Aorta (tissue), 5 donors: Measurements from ENCODE around the gene MYH7B. TPM values are rescaled to one million over a fixed set of nuclear protein-coding genes. Genes with fewer than 3 reads are reported as not detected.
A peak's percentile ranks its signal among the peaks of the same experiment; 100 is the strongest.

Experiments
- ATAC-seq: fragments of 200-7000 bp; cut with Tn5 transposase; one replicate; pipeline ENCODE4 v1.9.1; 2022; ENCODE audit warnings: moderate library complexity; ENCODE audit not compliant: low FRiP score
- DNase-seq, 2 donors: peaks; one replicate each; pipeline ENCODE4 v3.0.0-alpha.2; 2020
- H3K27ac ChIP-seq, 2 donors: one replicate each; pipeline ENCODE4 v1.5.1; 2013; ENCODE audit warnings: low read length in 2 of 2, mild to moderate bottlenecking in 2 of 2, moderate library complexity in 2 of 2, control low read depth in 1 of 2, inconsistent platforms in 1 of 2, low read depth in 1 of 2
- H3K27me3 ChIP-seq, 2 donors: one replicate each; pipeline ENCODE4 v1.6.1; 2013; ENCODE audit warnings: control low read depth in 1 of 2, low read length in 1 of 2, mild to moderate bottlenecking in 1 of 2, moderate library complexity in 1 of 2; ENCODE audit not compliant: insufficient read depth in 2 of 2, control insufficient read depth in 1 of 2
- H3K36me3 ChIP-seq, 2 donors: one replicate each; pipeline ENCODE4 v1.6.1; 2013; ENCODE audit warnings: control low read depth in 1 of 2, low read length in 1 of 2, mild to moderate bottlenecking in 1 of 2; ENCODE audit not compliant: insufficient read depth in 2 of 2, control insufficient read depth in 1 of 2
- H3K4me1 ChIP-seq, 2 donors: one replicate each; pipeline ENCODE4 v1.6.1; 2013; ENCODE audit warnings: low read length in 2 of 2, control low read depth in 1 of 2, mild to moderate bottlenecking in 1 of 2, moderate library complexity in 1 of 2; ENCODE audit not compliant: insufficient read depth in 2 of 2, control insufficient read depth in 1 of 2
- H3K4me3 ChIP-seq, 2 donors: one replicate each; pipeline ENCODE4 v1.5.1; 2013; ENCODE audit warnings: low read length in 2 of 2, control low read depth in 1 of 2, mild to moderate bottlenecking in 1 of 2
- H3K9me3 ChIP-seq: one replicate; pipeline ENCODE4 v1.6.1; 2013; ENCODE audit warnings: mild to moderate bottlenecking, low read length; ENCODE audit not compliant: control insufficient read depth
- WGBS, 2 donors: extraction: QIAGEN DNeasy Blood & Tissue Kit; methylation state at CpG; one replicate each; pipeline ENCODE4 v1.1.7; 2013; 5-methylcytosine and 5-hydroxymethylcytosine counted together
- intact Hi-C, 2 donors: fragments of 100-400 bp; cut with DNase I; formaldehyde crosslinking; loops; one replicate each; pipeline versions ENCODE4 v1.14.2 to v1.15.0; 2022
- polyA plus RNA-seq, 2 donors: library from polyadenylated mRNA; stranded (reverse); fragments of 200-250 nt; gene quantifications; one replicate each; pipeline ENCODE4 v1.2.3, GENCODE V29; 2013
- total RNA-seq, 2 donors: library from RNA; stranded (reverse); fragmentation: NEBNext Ultra II Directional; extraction: Animal tissue kit (Norgen Biotek cat#: 25700); gene quantifications; one replicate each; pipeline ENCODE4 v1.2.1, GENCODE V29; 2021
- donor health status: healthy with polysubstance abuse.
- donor health status: Bipolar disorder and iron deficiency.
- donor health status: DM: no; HTN: no; CAD: no.
- donor health status: DM: no; HTN: no; CAD: no.
- donor health status: DM: yes; HTN: yes; CAD: no.

MYH7B gene
- total and polyA plus RNA-seq, 4 donors: 0.13 to 4.6 (median 0.72) TPM

DNA sequence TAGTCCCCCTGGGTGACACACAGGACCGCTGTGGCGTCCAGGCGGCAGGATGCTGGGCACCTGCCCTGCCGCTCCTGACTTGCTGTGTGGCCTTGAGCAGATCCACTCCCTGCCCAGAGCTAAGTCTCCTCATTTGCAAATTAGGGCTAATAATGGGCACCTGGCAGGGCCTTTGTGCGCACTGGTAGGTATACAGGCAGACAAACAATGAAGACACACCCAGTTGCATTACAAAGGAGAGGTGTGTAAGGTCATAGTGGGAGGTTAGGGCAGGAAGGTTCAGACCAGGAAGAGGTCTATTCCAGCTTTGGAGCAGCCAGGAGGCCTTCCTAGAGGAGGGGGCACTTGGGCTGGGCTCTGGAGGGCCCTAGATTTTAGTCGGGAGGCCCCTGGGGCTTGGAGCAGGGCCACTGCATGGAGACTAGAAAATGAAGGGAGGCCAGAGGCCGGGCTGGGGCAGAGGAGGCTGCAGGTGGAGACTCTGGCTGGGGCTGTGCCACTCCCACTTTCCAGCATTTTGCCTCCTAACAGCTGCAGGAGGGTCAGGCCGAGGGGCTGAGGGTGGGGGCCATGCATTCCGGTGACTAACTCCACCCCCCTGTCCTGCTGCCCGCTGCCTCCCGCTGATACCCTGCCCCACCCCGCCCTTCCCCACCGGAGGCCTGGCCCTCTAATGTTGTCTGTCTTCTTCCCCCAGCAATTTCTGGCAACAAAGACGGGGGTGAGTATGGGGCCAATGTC lies 28.5 kb downstream of the MYH7B start:
- H3K4me3 ChIP-seq: no peak overlapping the region
- H3K9me3 ChIP-seq: no peaks in the 10 kb centered on the region
- DNase-seq: peak in 1 of 2 donors; percentile 32
- no peaks in the 10 kb centered on the region for H3K4me1 ChIP-seq
- no peaks in the 10 kb centered on the region for H3K27me3 ChIP-seq
- no peak overlapping the region for H3K27ac ChIP-seq
- intact Hi-C loops: no loop called here
- 21 to 25% methylated on average over 13 to 14 of the region's 14 CpGs for WGBS, 2 donors
- ATAC-seq: no peak
- no peaks in the 10 kb centered on the region for H3K36me3 ChIP-seq

DNA sequence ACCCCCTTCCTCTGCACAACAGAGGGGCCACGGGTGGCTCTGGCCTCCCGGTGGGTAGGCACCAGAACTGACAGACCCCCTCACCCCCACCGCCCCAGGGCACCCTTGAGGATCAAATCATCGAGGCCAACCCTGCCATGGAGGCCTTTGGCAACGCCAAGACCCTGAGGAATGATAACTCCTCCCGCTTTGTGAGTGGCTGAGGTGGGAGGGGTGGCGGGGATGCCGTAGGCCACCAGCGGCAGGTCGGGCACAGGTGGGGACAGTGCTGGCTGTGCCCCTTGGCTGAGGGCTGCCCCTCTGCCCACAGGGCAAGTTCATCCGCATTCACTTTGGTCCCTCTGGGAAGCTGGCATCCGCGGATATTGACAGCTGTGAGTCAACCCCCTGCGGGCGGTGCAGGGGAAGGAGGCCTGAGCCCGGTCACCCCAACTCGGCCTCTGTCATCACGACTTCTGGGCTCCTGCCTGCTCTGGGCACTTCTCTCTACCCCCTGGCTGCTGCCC lies 29.1 kb downstream of the MYH7B start:
- H3K27me3 ChIP-seq: no peaks in the 10 kb centered on the region
- ATAC-seq (no peak), DNase-seq (peak; percentile 49 to 65)
- no peaks in the 10 kb centered on the region for H3K36me3 ChIP-seq
- intact Hi-C loops: no loop called here
- no peaks in the 10 kb centered on the region for H3K9me3 ChIP-seq
- H3K4me1 ChIP-seq: no peaks in the 10 kb centered on the region
- H3K27ac ChIP-seq: no peak overlapping the region
- WGBS, 2 donors: 59 to 63% methylated on average over 17 to 18 of the region's 18 CpGs
- H3K4me3 ChIP-seq: no peak overlapping the region

DNA sequence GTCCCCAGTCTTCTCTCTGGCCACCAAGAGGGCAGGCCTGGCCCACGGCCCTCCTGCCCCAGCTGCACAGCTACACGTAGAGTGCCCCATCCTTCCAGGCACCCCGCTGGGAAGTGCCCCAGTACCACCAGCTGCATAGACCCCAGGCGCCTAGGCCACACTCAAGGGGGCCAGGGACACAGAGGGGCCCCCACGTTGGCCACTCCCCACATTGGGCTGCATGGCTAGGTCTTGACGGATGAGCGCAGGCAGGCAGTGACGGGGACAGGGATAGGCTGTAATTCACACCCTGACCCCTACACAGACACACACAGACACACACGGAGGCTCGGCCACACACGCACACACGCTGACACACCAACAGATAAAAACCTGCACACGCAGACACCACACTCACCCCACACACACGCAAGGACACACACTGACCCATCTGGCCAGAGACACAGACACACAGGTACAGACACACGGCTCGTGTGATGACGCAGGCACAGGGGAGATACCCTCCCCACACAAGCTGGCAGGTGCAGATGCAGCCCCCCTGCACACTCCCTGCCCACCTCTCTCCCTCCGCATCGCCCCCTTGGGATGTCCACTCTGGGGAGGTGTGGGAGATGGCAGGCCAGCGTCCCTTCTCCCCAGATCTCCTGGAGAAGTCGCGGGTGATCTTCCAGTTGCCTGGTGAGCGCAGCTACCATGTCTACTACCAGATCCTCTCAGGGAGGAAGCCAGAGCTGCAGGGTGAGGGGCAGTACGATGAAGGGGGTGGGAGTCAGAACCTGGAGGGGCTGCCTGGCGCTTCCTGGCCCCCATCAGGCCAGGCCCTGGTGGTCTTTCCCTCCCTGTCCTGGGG lies 30.0 kb downstream of the MYH7B start:
- intact Hi-C loops: no loop called here
- H3K9me3 ChIP-seq: no peaks in the 10 kb centered on the region
- H3K4me1 ChIP-seq: no peaks in the 10 kb centered on the region
- 67 to 70% methylated on average over 22 to 25 of the region's 25 CpGs for WGBS, 2 donors
- H3K4me3 ChIP-seq: no peak overlapping the region
- H3K27ac ChIP-seq: no peak overlapping the region
- H3K27me3 ChIP-seq: no peaks in the 10 kb centered on the region
- no peak for ATAC-seq
- no peaks in the 10 kb centered on the region for H3K36me3 ChIP-seq
- DNase-seq: peak in 1 of 2 donors; percentile 46

DNA sequence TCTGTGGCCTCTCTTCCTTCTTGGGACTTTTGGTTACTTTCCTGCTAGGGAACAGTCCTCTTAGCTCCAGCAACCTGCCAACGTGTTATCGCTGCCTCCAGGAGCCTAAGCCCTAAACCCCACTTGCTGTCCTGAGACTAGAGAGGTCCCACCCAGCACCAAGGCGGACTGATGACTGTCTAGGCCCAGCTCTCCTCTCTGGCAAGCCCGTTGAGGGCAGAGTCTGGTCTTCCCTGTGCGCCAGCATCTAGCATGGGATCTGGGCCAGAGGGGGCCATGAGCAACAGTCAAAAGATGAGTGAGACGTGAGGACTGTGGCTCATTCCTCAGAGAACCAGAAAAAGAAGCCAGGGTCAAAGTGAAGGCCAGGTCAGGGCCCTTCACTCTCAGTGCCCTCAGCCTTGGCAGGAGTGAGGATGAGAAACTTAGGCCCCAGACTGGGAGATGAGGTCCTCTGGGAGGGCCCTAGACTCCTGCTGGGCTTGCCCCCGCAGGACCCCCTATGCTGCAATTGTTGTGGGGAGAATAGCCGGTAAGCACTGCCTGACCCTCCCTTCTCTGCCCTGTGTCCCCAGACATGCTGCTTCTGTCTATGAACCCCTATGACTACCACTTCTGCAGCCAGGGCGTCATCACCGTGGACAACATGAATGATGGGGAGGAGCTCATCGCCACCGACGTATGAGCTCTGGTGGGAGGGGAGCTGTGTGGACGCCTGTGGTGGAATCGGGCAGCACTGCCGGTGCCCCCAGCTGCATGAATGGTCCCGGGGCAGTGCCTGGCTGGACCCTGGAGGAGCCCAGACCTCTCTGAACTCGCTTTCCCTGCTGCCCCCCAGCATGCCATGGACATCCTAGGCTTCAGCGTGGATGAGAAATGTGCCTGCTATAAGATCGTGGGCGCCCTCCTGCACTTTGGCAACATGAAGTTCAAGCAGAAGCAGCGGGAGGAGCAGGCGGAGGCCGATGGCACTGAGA lies 30.9 kb downstream of the MYH7B start:
- DNase-seq (peak in 1 of 2 donors; percentile 35), ATAC-seq (no peak)
- Histone ChIP-seq H3K36me3 (no peaks in the 10 kb centered on the region), H3K4me1 (no peaks in the 10 kb centered on the region), H3K9me3 (no peaks in the 10 kb centered on the region), H3K27me3 (no peaks in the 10 kb centered on the region), H3K4me3 (no peak overlapping the region), H3K27ac (no peak overlapping the region)
- intact Hi-C loops: no loop called here
- 67 to 70% methylated on average over 24 of the region's 24 CpGs for WGBS, 2 donors

DNA sequence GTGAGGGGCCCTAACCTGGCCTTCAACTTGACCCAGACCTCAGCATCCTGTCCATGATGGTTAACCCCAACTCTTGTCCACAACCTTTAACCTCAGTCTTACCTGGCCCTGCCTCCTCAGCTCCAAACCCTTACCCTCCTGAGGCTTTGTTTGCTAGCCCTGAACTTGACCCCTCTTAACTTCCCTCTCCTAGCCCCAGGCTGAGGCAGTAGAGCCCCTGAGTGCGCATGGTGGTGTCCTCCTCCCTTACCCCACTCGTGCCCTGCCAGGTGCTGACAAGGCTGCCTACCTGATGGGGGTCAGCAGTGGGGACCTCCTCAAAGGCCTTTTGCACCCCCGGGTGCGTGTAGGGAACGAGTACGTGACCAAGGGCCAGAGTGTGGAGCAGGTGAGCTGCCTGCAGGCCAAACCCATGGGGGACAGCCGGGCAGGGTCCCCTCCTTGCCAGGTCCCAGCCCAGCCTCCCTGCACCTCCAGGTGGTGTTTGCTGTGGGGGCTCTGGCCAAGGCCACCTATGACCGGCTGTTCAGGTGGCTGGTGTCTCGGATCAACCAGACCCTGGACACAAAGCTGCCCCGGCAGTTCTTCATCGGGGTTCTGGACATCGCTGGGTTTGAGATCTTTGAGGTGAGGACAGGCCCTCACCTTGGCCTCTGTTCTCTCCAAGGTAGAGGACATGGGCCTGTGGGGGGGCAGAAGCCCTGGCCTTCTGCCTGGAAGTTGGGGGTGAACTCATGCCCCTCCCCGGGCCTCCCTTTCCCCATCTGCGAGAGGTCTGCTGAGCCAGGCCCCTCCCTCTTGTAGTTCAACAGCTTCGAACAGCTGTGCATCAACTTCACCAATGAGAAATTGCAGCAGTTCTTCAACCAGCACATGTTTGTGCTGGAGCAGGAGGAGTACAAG lies 31.9 kb downstream of the MYH7B start:
- no peaks in the 10 kb centered on the region for H3K9me3 ChIP-seq
- H3K36me3 ChIP-seq: no peaks in the 10 kb centered on the region
- no peaks in the 10 kb centered on the region for H3K4me1 ChIP-seq
- DNase-seq (no peak), ATAC-seq (peak; percentile 1)
- intact Hi-C loops: no loop called here
- no peak overlapping the region for H3K4me3 ChIP-seq
- WGBS, 2 donors: 64 to 68% methylated on average over 15 of the region's 15 CpGs
- H3K27me3 ChIP-seq: no peaks in the 10 kb centered on the region
- no peak overlapping the region for H3K27ac ChIP-seq

DNA sequence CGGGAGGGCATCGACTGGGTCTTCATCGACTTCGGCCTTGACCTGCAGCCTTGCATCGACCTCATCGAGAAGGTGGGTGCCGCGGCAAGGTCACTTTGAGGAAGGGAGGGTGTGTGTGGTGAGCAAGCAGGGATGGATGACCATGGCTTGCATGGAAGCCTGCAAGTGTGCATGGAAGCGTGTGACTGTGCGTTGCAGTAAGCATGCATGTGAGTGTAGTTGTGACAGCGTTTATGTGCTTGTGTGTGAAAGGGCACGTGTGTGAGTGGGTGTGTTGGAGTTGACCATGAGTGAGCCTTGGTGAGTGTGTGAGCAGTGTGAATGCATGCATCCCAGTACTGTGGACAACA lies 32.5 kb downstream of the MYH7B start:
- Histone ChIP-seq H3K36me3 (no peaks in the 10 kb centered on the region), H3K4me3 (no peak overlapping the region), H3K27ac (no peak overlapping the region), H3K9me3 (no peaks in the 10 kb centered on the region), H3K27me3 (no peaks in the 10 kb centered on the region), H3K4me1 (no peaks in the 10 kb centered on the region)
- DNase-seq (no peak), ATAC-seq (no peak)
- intact Hi-C loops: no loop called here
- 75 to 80% methylated on average over 12 of the region's 12 CpGs for WGBS, 2 donors

DNA sequence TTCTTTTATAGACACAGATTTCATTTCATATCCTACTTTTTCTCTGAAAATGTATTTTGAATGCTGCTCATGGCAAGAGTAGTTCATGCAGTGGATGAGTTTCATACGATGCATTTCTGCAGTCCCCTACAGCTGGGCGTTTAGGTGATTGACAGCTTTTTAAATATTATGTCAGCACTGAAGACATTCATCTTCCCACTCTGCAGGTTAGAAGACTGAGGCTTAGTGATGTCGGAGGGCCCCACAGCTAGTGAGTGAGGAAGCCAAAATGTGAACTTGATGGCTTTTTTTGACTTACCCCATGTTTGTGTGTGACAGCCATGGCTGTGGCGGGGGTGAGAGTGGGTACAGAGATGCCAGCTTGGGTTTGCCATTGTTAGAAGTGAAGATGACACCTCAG lies 33.5 kb downstream of the MYH7B start:
- intact Hi-C loops: no loop called here
- 81 to 84% methylated on average over 4 of the region's 4 CpGs for WGBS, 2 donors
- no peaks in the 10 kb centered on the region for H3K27me3 ChIP-seq
- DNase-seq (no peak), ATAC-seq (no peak)
- no peak overlapping the region for H3K4me3 ChIP-seq
- H3K4me1 ChIP-seq: no peaks in the 10 kb centered on the region
- no peak overlapping the region for H3K27ac ChIP-seq
- no peaks in the 10 kb centered on the region for H3K36me3 ChIP-seq
- no peaks in the 10 kb centered on the region for H3K9me3 ChIP-seq
